ENCODE data around the gene TLE2.

TLE2 gene

GRCh38 chr19:3057275-3057714 lies 28.2 kb upstream of the TLE2 start:
- Histone ChIP-seq H3K36me3 (ENCODE audit: insufficient read depth, low read length) (peaks cover 86% of the 10 kb centered on the region), H3K9me3 (ENCODE audit: insufficient read depth, low read length, severe bottlenecking) (no peaks in the 10 kb centered on the region), H3K4me1 (ENCODE audit: insufficient read depth, low read length) (peaks cover 30% of the 10 kb centered on the region), H3K27ac (ENCODE audit: low read length) (no peak overlapping the region), H3K4me3 (ENCODE audit: low read depth in 1 of 2, low read length in 2 of 2) (no peak overlapping the region), H2AFZ (ENCODE audit: low read depth, low read length) (no peak overlapping the region), H3K9ac (ENCODE audit: low read depth, low read length) (no peak overlapping the region), H4K20me1 (ENCODE audit: insufficient read depth, low read length) (peaks cover 75% of the 10 kb centered on the region), H3K79me2 (ENCODE audit: insufficient read depth, low read length) (peaks cover 52% of the 10 kb centered on the region), H3K27me3 (ENCODE audit: insufficient read depth, low read length, poor library complexity) (no peaks in the 10 kb centered on the region), H3K4me2 (ENCODE audit: insufficient read depth, low read length) (peak overlapping the region; percentile 27; the same call in 1 of the 2 replicates)
- no peak for ATAC-seq (ENCODE audit: insufficient read depth, low read depth)
- TF ChIP-seq CTCF (IDR thresholded peaks at IDR 0.05; ENCODE audit: borderline replicate concordance, extremely low read depth, low read length, poor library complexity, severe bottlenecking): no peak
- no peak for TF ChIP-seq EZH2 (IDR thresholded peaks at IDR 0.05; ENCODE audit: borderline replicate concordance, low read depth, low read length, severe bottlenecking)
- DNase-seq: no peak

GRCh38 chr19:3056417-3057088 lies 27.5 kb upstream of the TLE2 start:
- Histone ChIP-seq H3K4me3 (ENCODE audit: low read depth in 1 of 2, low read length in 2 of 2) (no peak overlapping the region), H3K79me2 (ENCODE audit: insufficient read depth, low read length) (peaks cover 50% of the 10 kb centered on the region), H3K4me1 (ENCODE audit: insufficient read depth, low read length) (peaks cover 30% of the 10 kb centered on the region), H3K36me3 (ENCODE audit: insufficient read depth, low read length) (peaks cover 85% of the 10 kb centered on the region), H2AFZ (ENCODE audit: low read depth, low read length) (no peak overlapping the region), H3K27me3 (ENCODE audit: insufficient read depth, low read length, poor library complexity) (no peaks in the 10 kb centered on the region), H3K9ac (ENCODE audit: low read depth, low read length) (no peak overlapping the region), H4K20me1 (ENCODE audit: insufficient read depth, low read length) (peaks cover 75% of the 10 kb centered on the region), H3K9me3 (ENCODE audit: insufficient read depth, low read length, severe bottlenecking) (no peaks in the 10 kb centered on the region), H3K27ac (ENCODE audit: low read length) (no peak overlapping the region), H3K4me2 (ENCODE audit: insufficient read depth, low read length) (peak overlapping the region; percentile 20; the same call in 1 of the 2 replicates)
- TF ChIP-seq CTCF (IDR thresholded peaks at IDR 0.05; ENCODE audit: borderline replicate concordance, extremely low read depth, low read length, poor library complexity, severe bottlenecking) (no peak), EZH2 (IDR thresholded peaks at IDR 0.05; ENCODE audit: borderline replicate concordance, low read depth, low read length, severe bottlenecking) (no peak)
- DNase-seq: no peak
- ATAC-seq (ENCODE audit: insufficient read depth, low read depth): no peak

GRCh38 chr19:3055741-3056416 lies 26.8 kb upstream of the TLE2 start:
- no peaks in the 10 kb centered on the region for H3K9me3 ChIP-seq (ENCODE audit: insufficient read depth, low read length, severe bottlenecking)
- H4K20me1 ChIP-seq (ENCODE audit: insufficient read depth, low read length): peaks cover 73% of the 10 kb centered on the region
- no peak overlapping the region for H3K9ac ChIP-seq (ENCODE audit: low read depth, low read length)
- H3K36me3 ChIP-seq (ENCODE audit: insufficient read depth, low read length): peaks cover 80% of the 10 kb centered on the region
- H2AFZ ChIP-seq (ENCODE audit: low read depth, low read length): no peak overlapping the region
- ATAC-seq (ENCODE audit: insufficient read depth, low read depth) (no peak), DNase-seq (no peak)
- H3K4me3 ChIP-seq (ENCODE audit: low read depth in 1 of 2, low read length in 2 of 2): no peak overlapping the region
- peaks cover 27% of the 10 kb centered on the region for H3K4me1 ChIP-seq (ENCODE audit: insufficient read depth, low read length)
- H3K4me2 ChIP-seq (ENCODE audit: insufficient read depth, low read length): no peak overlapping the region
- H3K27me3 ChIP-seq (ENCODE audit: insufficient read depth, low read length, poor library complexity): no peaks in the 10 kb centered on the region
- peaks cover 44% of the 10 kb centered on the region for H3K79me2 ChIP-seq (ENCODE audit: insufficient read depth, low read length)
- TF ChIP-seq EZH2 (IDR thresholded peaks at IDR 0.05; ENCODE audit: borderline replicate concordance, low read depth, low read length, severe bottlenecking) (no peak), CTCF (IDR thresholded peaks at IDR 0.05; ENCODE audit: borderline replicate concordance, extremely low read depth, low read length, poor library complexity, severe bottlenecking) (no peak)
- no peak overlapping the region for H3K27ac ChIP-seq (ENCODE audit: low read length)

Measured in DND-41 (cell line).